Activated CD8-positive, alpha-beta memory T cell treated with anti-CD3 and anti-CD28 coated beads for 1 hour (primary cell): Measurements from ENCODE around the gene TRIL.

Experiments used
- DNase-seq, 2 donors: peaks; one replicate each; pipeline ENCODE4 v3.0.0-alpha.2; 2020; ENCODE audit warnings: low read depth in 1 of 2; ENCODE audit errors: extremely low read depth in 1 of 2

Gene TRIL

GRCh38 chr7:28941633-28942032, 16.5 kb downstream of the TRIL start:
- no peak for DNase-seq

- no peak for DNase-seq
Observed at GRCh38 chr7:28940741-28941384, 17.3 kb downstream of the TRIL start.

GRCh38 chr7:28939844-28940544, 18.1 kb downstream of the TRIL start:
- no peak for DNase-seq

GRCh38 chr7:28939367-28939766, 18.8 kb downstream of the TRIL start:
- DNase-seq, result no peak

- no peak for DNase-seq
Observed at GRCh38 chr7:28937619-28938018, 20.5 kb downstream of the TRIL start.

GRCh38 chr7:28937103-28937502, 21.0 kb downstream of the TRIL start:
- no peak for DNase-seq

- DNase-seq, result no peak
Observed at GRCh38 chr7:28933846-28934320, 24.2 kb downstream of the TRIL start.

- DNase-seq, result no peak
Observed at GRCh38 chr7:28931565-28931964, 26.6 kb downstream of the TRIL start.

GRCh38 chr7:28926871-28927597, 31.1 kb downstream of the TRIL start:
- DNase-seq, result peak in 1 of 2 donors; percentile 4

- peak; percentile 28 to 43 for DNase-seq
Observed at GRCh38 chr7:28922624-28923331, 35.4 kb downstream of the TRIL start.

GRCh38 chr7:28921822-28922221, 36.3 kb downstream of the TRIL start:
- DNase-seq, result peak in 1 of 2 donors; percentile 6

- no peak for DNase-seq
Observed at GRCh38 chr7:28920424-28920823, 37.7 kb downstream of the TRIL start.

- DNase-seq, result no peak
Observed at GRCh38 chr7:28919510-28919909, 38.6 kb downstream of the TRIL start.

GRCh38 chr7:28908775-28909174, 49.4 kb downstream of the TRIL start:
- DNase-seq, result no peak

- no peak for DNase-seq
Observed at GRCh38 chr7:28905464-28905863, 52.7 kb downstream of the TRIL start.

GRCh38 chr7:28904578-28905048, 53.5 kb downstream of the TRIL start:
- DNase-seq, result no peak

GRCh38 chr7:28903730-28904577, 54.2 kb downstream of the TRIL start:
- DNase-seq, result no peak
